K562 (cell line): ENCODE results near the gene SHISA9. TPM values are rescaled to one million over a fixed set of nuclear protein-coding genes. Genes with fewer than 3 reads are reported as not detected.

ENCODE experiments used
- ATAC-seq: fragments of 200-7000 bp; cut with Tn5 transposase; 3 replicates; pipeline ENCODE4 v1.9.1; 2020; ENCODE audit warnings: moderate library complexity
- BruUV-seq: library from RNA; stranded (reverse); fragments of 400-500 nt; replicated peaks from 2 replicates; lab custom pipeline; 2021; lab: Mats Ljungman, UMichigan
- CTCF ChIA-PET: fragments of 300-600 bp; formaldehyde crosslinking; extraction: SDS; loops from one replicate; lab custom pipeline; 2021; ENCODE audit warnings: low intra/inter-chr PET ratio; lab: Yijun Ruan, JAX
- POLR2A ChIA-PET: fragments of 300-600, 350-650 bp; sonication (Branson Sonifier 250); formaldehyde crosslinking; extraction: SDS; loops from one replicate; lab custom pipeline; 2021; ENCODE audit warnings: antibody characterized with exemption, inconsistent platforms; lab: Yijun Ruan, JAX
- DNase-seq, 4 experiments: peaks; one replicate each; pipeline versions ENCODE4 v3.0.0 to v3.0.0-alpha.2; 2011 to 2018; ENCODE audit warnings: low spot score in 3 of 4, mixed read lengths in 3 of 4; ENCODE audit errors: extremely low read depth in 1 of 4
- FAIRE-seq: peaks from 2 replicates; lab custom pipeline; 2011; peaks lifted over from hg19 to GRCh38; lab: Jason Lieb, UNC
- H2AFZ ChIP-seq: 2 replicates; pipeline ENCODE4 v1.6.0; 2011; ENCODE audit warnings: low read depth, low read length, control low read depth, inconsistent platforms
- H3K27ac ChIP-seq: fragments of 200-600 bp; 3 replicates; pipeline ENCODE4 v1.8.0; 2011; ENCODE audit warnings: low read depth, mild to moderate bottlenecking, control low read depth, inconsistent platforms, low read length, moderate library complexity, mixed read lengths; ENCODE audit errors: extremely low read depth
- H3K27me3 ChIP-seq, 2 experiments: fragments of 300-600 bp in 1 of 2; 2 replicates in 1 of 2; 3 replicates in 1 of 2; pipeline versions ENCODE4 v1.6.0 to v1.8.0; 2011; ENCODE audit warnings: inconsistent platforms in 2 of 2, low read length in 2 of 2, mild to moderate bottlenecking in 1 of 2, mixed read lengths in 1 of 2, moderate library complexity in 1 of 2; ENCODE audit not compliant: control insufficient read depth in 2 of 2, insufficient read depth in 2 of 2
- H3K36me3 ChIP-seq: fragments of 300-600 bp; 3 replicates; pipeline ENCODE4 v1.8.0; 2011; ENCODE audit warnings: mild to moderate bottlenecking, low read length, inconsistent platforms; ENCODE audit not compliant: control insufficient read depth, insufficient read depth
- H3K4me1 ChIP-seq, 2 experiments: fragments of 200-600 bp in 1 of 2; replicated peaks in 1 of 2; 2 replicates in 1 of 2; 3 replicates in 1 of 2; pipeline versions ENCODE4 v1.5.1 to v1.8.0; 2011; ENCODE audit warnings: inconsistent platforms in 2 of 2, low read length in 2 of 2, mild to moderate bottlenecking in 1 of 2, mixed read lengths in 1 of 2, moderate library complexity in 1 of 2; ENCODE audit not compliant: control insufficient read depth in 2 of 2, insufficient read depth in 2 of 2
- H3K4me2 ChIP-seq: 2 replicates; pipeline ENCODE4 v1.6.1; 2011; ENCODE audit warnings: low read length, control low read depth, inconsistent platforms, mixed read lengths; ENCODE audit not compliant: insufficient read depth
- H3K4me3 ChIP-seq: fragments of 200-600 bp; sonication (generic), shearing (Covaris generic); 2 replicates; pipeline ENCODE4 v1.5.1; 2016; ENCODE audit warnings: control low read depth, inconsistent platforms
- H3K79me2 ChIP-seq: fragments of 200-600 bp; 3 replicates; pipeline ENCODE4 v1.8.0; 2011; ENCODE audit warnings: low read length, inconsistent platforms; ENCODE audit not compliant: control insufficient read depth, insufficient read depth
- H3K9ac ChIP-seq, 2 experiments: 2 replicates each; pipeline versions ENCODE4 v1.6.0 to v1.6.1; 2011; ENCODE audit warnings: low read depth in 2 of 2, low read length in 2 of 2, control low read depth in 1 of 2, inconsistent platforms in 1 of 2, mild to moderate bottlenecking in 1 of 2, mixed read lengths in 1 of 2; ENCODE audit not compliant: insufficient read depth in 1 of 2
- H3K9me1 ChIP-seq: one replicate; pipeline ENCODE4 v1.6.0; 2011; ENCODE audit warnings: inconsistent platforms, mild to moderate bottlenecking, low read length, moderate library complexity; ENCODE audit not compliant: control insufficient read depth, insufficient read depth
- H3K9me3 ChIP-seq: replicated peaks from 2 replicates; pipeline ENCODE4 v1.5.1; 2011; ENCODE audit warnings: low read depth, low read length, inconsistent platforms; ENCODE audit not compliant: control insufficient read depth, insufficient read depth
- H4K20me1 ChIP-seq: replicated peaks from 2 replicates; pipeline ENCODE4 v1.6.1; 2011; ENCODE audit warnings: low read length, inconsistent platforms, mixed read lengths; ENCODE audit not compliant: control insufficient read depth, insufficient read depth
- CTCFL ChIP-seq: IDR thresholded peaks from 2 replicates; pipeline ENCODE4 v1.6.1; 2011; ENCODE audit warnings: borderline replicate concordance, low read depth, mild to moderate bottlenecking, moderate library complexity, low read length; ENCODE audit not compliant: insufficient read depth, poor library complexity, severe bottlenecking
- ELF1 ChIP-seq: fragments of 200-800 bp; sonication (Bioruptor generic); IDR thresholded peaks from 2 replicates; pipeline ENCODE4 v1.6.1; 2016; ENCODE audit warnings: missing genetic modification characterization, missing compliant biosample characterization
- HNRNPL ChIP-seq: fragments of 200-400 bp; formaldehyde crosslinking; IDR thresholded peaks from 2 replicates; pipeline ENCODE4 v1.6.1; 2017; ENCODE audit warnings: low read depth, mild to moderate bottlenecking, low read length
- MCM5 ChIP-seq: fragments of 450-650 bp; IDR thresholded peaks from 2 replicates; pipeline ENCODE4 v1.6.1; 2016; ENCODE audit warnings: low read depth
- RBM34 ChIP-seq: fragments of 200-400 bp; formaldehyde crosslinking; IDR thresholded peaks from 2 replicates; pipeline ENCODE4 v1.6.1; 2018; ENCODE audit warnings: low read length, borderline replicate concordance; ENCODE audit not compliant: insufficient read depth
- XRCC5 ChIP-seq: fragments of 200-400 bp; formaldehyde crosslinking; IDR thresholded peaks from 2 replicates; pipeline ENCODE4 v1.6.1; 2017; ENCODE audit warnings: low read depth, mild to moderate bottlenecking, low read length
- ZNF445 ChIP-seq: fragments of 250-450 bp; sonication (Bioruptor Pico); IDR thresholded peaks from 2 replicates; pipeline ENCODE4 v1.4.0; 2020; ENCODE audit warnings: low read depth, mild to moderate bottlenecking, moderate library complexity
- WGBS: fragments of 100-300 bp; shearing (Covaris generic); methylation state at CpG from one replicate; pipeline ENCODE4 v1.1.6; 2016; ENCODE audit warnings: low coverage, mixed read lengths; ENCODE audit not compliant: insufficient coverage; ENCODE audit errors: missing lambda C conversion rate; 5-methylcytosine and 5-hydroxymethylcytosine counted together
- in situ Hi-C: fragments of 300-500 bp; cut with MboI; formaldehyde crosslinking; loops from 4 replicates; pipeline ENCODE4 v1.15.0; 2018; ENCODE audit warnings: inconsistent platforms, mixed read lengths
- intact Hi-C: fragments of 100-400 bp; cut with micrococcal nuclease; formaldehyde crosslinking; loops from 2 replicates; pipeline ENCODE4 v1.14.2; 2022
- polyA plus RNA-seq, 8 experiments: library from polyadenylated mRNA; depleted of rRNA in 4 of 8; stranded (reverse) in 5 of 8; unstranded in 3 of 8; fragments of >200 nt; fragmentation: Nextera tagmentation in 2 of 8; fragmentation: Illumina TruSeq in 1 of 8; extraction: Ambion mirVana in 2 of 8; extraction: Trizol in 1 of 8; gene quantifications; 2 replicates each; pipeline versions ENCODE4 v1.2.1 to v1.2.3, GENCODE V29; 2011 to 2014; ENCODE audit warnings: inconsistent platforms in 1 of 8, missing spikeins in 1 of 8
- total RNA-seq, 7 experiments: library from RNA; depleted of rRNA in 6 of 7; stranded (reverse); fragments of >200 nt in 6 of 7; fragmentation: Illumina TruSeq in 2 of 7; extraction: Trizol in 2 of 7; gene quantifications; 2 replicates each; pipeline versions ENCODE4 v1.2.1 to v1.2.3, GENCODE V29; 2011 to 2021; ENCODE audit warnings: low replicate concordance in 1 of 7

Gene SHISA9
- total and polyA plus RNA-seq, 9 of the 15 experiments (the other 6 are each of a cell fraction or from before 2014, with no cell fraction given): under 0.01 to 0.16 (median 0.01) TPM; not detected in 6

GRCh38 chr16:12876778-12877177, 24.6 kb upstream of the SHISA9 start:
- H3K36me3 ChIP-seq: no peaks in the 10 kb centered on the region
- H4K20me1 ChIP-seq: no peaks in the 10 kb centered on the region
- H2AFZ ChIP-seq: no peak overlapping the region
- DNase-seq: no peak
- in situ Hi-C loops: no loop called here
- TF ChIP-seq ZNF445 (CRISPR knock-in tag): no peak
- TF ChIP-seq ELF1 (tag): no peak
- no peak for TF ChIP-seq HNRNPL
- no peak for TF ChIP-seq CTCFL
- TF ChIP-seq RBM34: no peak
- no peak for TF ChIP-seq MCM5
- no peak for TF ChIP-seq XRCC5
- TF ChIP-seq, all 486 proteins: peak for 0
- WGBS: 0% methylated on average over 5 of the region's 5 CpGs
- H3K4me1 ChIP-seq: no peaks in the 10 kb centered on the region
- no peak overlapping the region for H3K4me3 ChIP-seq
- intact Hi-C loops: no loop called here
- no peak overlapping the region for H3K9ac ChIP-seq
- POLR2A ChIA-PET: interaction anchor here (0.8 kb wide), 1 partner anchor 317 kb away, joined by 5 read pairs; no protein-coding TSS in a partner anchor
- ATAC-seq (no peak), FAIRE-seq (no peak)
- peaks cover 6 to 11% of the 10 kb centered on the region in 2 experiments; a peak in 3 of 5 replicates for H3K27me3 ChIP-seq
- H3K79me2 ChIP-seq: no peaks in the 10 kb centered on the region
- H3K27ac ChIP-seq: no peak overlapping the region
- CTCF ChIA-PET: no interaction called here
- no TSS peak for BruUV-seq
- no peak overlapping the region for H3K4me2 ChIP-seq
- H3K9me3 ChIP-seq: no peaks in the 10 kb centered on the region
- H3K9me1 ChIP-seq: no peaks in the 10 kb centered on the region
